Measurements from ENCODE around the gene CPXM2.

DNA sequence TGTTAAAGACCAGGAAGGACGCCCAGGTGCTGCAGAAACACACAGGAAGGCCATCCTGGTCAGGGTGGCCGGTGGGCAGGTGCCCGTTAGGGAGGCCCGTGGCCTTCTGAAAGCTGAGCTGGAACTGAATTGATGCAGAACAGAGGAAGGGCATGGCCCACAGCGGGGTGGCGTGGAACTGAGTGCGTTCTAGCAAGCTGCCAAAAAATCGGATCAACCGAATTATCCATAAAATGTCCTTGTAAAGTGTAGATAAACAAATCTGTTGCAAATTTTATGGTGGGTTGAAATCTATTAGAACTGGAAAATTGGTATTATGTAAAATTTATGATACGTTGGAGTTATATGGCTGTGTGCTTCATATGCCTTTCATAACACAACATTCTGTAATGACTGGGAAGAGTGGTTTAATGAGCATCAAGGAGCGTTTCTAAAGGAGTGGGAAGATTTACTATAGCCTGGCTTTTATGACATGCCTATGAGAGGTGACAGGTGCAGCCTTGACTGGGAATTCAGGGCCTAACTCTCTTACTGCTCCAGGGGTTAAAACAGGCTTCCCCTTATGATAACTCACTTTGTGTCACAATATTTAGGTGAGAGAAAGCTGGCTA lies 117.4 kb downstream of the CPXM2 start:
- TF ChIP-seq, protein P1, sequence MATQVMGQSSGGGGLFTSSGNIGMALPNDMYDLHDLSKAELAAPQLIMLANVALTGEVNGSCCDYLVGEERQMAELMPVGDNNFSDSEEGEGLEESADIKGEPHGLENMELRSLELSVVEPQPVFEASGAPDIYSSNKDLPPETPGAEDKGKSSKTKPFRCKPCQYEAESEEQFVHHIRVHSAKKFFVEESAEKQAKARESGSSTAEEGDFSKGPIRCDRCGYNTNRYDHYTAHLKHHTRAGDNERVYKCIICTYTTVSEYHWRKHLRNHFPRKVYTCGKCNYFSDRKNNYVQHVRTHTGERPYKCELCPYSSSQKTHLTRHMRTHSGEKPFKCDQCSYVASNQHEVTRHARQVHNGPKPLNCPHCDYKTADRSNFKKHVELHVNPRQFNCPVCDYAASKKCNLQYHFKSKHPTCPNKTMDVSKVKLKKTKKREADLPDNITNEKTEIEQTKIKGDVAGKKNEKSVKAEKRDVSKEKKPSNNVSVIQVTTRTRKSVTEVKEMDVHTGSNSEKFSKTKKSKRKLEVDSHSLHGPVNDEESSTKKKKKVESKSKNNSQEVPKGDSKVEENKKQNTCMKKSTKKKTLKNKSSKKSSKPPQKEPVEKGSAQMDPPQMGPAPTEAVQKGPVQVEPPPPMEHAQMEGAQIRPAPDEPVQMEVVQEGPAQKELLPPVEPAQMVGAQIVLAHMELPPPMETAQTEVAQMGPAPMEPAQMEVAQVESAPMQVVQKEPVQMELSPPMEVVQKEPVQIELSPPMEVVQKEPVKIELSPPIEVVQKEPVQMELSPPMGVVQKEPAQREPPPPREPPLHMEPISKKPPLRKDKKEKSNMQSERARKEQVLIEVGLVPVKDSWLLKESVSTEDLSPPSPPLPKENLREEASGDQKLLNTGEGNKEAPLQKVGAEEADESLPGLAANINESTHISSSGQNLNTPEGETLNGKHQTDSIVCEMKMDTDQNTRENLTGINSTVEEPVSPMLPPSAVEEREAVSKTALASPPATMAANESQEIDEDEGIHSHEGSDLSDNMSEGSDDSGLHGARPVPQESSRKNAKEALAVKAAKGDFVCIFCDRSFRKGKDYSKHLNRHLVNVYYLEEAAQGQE (IDR thresholded peaks at IDR 0.05; ENCODE audit: insufficient read depth in 1 of 2, low read depth in 2 of 2, low read length in 2 of 2): no peak
- TF ChIP-seq POLR2AphosphoS5 (IDR thresholded peaks at IDR 0.05; ENCODE audit: low read depth, low read length): no peak
